DOHH2 (cell line): Measurements from ENCODE around the gene KCNIP4.

Experiments
- CTCF ChIP-seq: fragments of 200-600 bp; sonication (generic); IDR thresholded peaks from one replicate; pipeline ENCODE4 v1.5.1; 2014; ENCODE audit warnings: antibody characterized with exemption, mild to moderate bottlenecking, low read depth, low read length; ENCODE audit not compliant: poor library complexity, severe bottlenecking
- EZH2phosphoT487 ChIP-seq: fragments of 200-600 bp; sonication (generic); IDR thresholded peaks from 2 replicates; pipeline ENCODE4 v1.6.1; 2017; ENCODE audit warnings: borderline replicate concordance, mild to moderate bottlenecking, antibody characterized with exemption, low read length, moderate library complexity, mixed read lengths

- TF ChIP-seq CTCF: no peak
- no peak for TF ChIP-seq EZH2phosphoT487
Measured at GRCh38 chr4:20764366-20764992, 1184.1 kb downstream of the KCNIP4 start.
